ENCODE results near the gene RDH16. TPM values are rescaled to one million over a fixed set of nuclear protein-coding genes. Genes with fewer than 3 reads are reported as not detected.

The RDH16 gene
- total RNA-seq, 4 donors from 2014 or later, result 0.84 to 4.7 (median 1.0) TPM

DNA sequence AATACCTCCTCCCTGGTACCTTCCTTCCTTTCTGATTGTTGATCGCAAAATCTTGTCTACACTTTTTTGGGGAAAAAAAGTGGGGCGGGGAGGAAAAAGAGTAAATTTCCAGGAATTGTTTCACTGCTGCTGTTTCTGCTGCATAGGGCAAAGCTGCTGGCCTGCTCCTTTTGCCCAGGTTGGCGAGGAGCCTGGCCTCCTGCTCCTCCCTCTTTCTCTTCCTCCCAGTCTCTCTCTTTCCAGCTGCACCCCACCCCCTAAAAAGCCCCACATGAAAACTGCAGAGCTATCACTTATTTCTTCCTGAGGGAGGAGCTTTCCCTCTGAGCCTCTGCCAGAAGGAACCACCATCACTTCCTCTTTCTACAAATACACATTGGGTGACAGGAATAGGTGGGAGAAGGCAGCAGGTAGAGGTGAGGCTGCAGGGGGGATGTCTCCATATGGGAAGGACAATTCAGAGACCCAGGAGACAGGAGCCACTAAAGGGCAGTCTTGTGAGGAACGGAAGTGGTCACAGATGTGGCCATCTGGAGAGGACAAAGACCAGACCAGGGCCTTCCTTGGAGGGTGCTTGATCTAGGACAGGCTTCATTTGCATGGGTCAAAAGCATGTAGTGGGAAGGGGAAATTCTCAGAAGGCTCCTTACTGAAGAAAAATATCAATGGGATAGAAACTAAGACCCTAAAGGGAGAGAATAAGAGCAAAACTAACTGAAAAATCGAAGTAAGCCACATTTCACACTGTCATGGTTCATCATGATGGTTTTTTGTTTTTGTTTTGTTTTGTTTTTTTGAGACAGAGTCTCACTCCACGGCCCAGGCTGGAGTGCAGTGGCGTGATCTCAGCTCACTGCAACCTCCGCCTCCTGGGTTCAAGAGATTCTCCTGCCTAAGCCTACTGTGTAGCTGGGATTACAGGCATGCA lies 34.2 kb upstream of the RDH16 start:
- no peak for TF ChIP-seq POLR2A (IDR thresholded peaks at IDR 0.05)
- TF ChIP-seq, protein P1, sequence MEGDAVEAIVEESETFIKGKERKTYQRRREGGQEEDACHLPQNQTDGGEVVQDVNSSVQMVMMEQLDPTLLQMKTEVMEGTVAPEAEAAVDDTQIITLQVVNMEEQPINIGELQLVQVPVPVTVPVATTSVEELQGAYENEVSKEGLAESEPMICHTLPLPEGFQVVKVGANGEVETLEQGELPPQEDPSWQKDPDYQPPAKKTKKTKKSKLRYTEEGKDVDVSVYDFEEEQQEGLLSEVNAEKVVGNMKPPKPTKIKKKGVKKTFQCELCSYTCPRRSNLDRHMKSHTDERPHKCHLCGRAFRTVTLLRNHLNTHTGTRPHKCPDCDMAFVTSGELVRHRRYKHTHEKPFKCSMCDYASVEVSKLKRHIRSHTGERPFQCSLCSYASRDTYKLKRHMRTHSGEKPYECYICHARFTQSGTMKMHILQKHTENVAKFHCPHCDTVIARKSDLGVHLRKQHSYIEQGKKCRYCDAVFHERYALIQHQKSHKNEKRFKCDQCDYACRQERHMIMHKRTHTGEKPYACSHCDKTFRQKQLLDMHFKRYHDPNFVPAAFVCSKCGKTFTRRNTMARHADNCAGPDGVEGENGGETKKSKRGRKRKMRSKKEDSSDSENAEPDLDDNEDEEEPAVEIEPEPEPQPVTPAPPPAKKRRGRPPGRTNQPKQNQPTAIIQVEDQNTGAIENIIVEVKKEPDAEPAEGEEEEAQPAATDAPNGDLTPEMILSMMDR (IDR thresholded peaks at IDR 0.05), result no peak
- 60 to 62% methylated on average over 8 of the region's 8 CpGs for WGBS, 2 donors
- DNase-seq (ENCODE audit: low spot score in 2 of 2), result peak in 1 of 2 donors; percentile 88
- intact Hi-C loops (cut with DNase I; ENCODE audit: low total_unique reads), result no loop called here
- H3K4me3 ChIP-seq (ENCODE audit: low read depth, poor library complexity, severe bottlenecking), result no peak overlapping the region

DNA sequence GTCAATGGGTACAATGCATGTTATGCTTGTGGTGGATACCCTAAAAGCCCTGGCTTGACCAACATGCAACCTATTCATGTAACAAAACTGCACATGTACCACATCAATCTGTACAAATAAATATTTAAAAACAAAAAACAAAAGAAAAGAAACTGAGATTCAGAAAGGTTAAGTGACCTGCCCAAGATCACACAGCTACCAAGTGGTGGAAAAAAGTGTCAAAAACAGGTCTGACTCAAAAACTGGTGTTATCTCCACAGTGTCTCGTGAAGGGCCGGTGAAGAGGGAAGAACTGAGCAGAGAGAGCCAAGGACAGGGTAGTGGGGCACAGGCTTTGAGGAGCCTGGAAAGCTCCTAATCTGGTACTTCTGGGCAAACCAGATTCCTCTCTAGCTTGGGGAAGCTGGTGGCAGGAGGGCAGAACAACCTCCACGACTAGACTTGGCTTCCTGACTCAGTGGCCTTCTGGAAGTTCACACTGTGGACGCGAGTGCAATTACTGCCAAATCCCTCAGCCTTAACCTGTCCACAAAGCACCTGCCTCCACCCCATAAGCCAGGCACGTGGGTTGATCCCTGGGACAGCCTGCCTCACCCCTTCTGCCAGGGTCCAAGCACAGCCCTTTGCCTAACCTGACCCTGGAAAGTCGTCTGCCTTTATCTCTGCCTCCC lies 33.4 kb upstream of the RDH16 start:
- no peak overlapping the region for H3K4me3 ChIP-seq (ENCODE audit: low read depth, poor library complexity, severe bottlenecking)
- TF ChIP-seq, protein P1 (IDR thresholded peaks at IDR 0.05), result no peak
- TF ChIP-seq POLR2A (IDR thresholded peaks at IDR 0.05), result no peak
- 47 to 49% methylated on average over 7 of the region's 7 CpGs for WGBS, 2 donors
- intact Hi-C loops (cut with DNase I; ENCODE audit: low total_unique reads), result no loop called here
- DNase-seq (ENCODE audit: low spot score in 2 of 2), result peak in 1 of 2 donors; percentile 75

DNA sequence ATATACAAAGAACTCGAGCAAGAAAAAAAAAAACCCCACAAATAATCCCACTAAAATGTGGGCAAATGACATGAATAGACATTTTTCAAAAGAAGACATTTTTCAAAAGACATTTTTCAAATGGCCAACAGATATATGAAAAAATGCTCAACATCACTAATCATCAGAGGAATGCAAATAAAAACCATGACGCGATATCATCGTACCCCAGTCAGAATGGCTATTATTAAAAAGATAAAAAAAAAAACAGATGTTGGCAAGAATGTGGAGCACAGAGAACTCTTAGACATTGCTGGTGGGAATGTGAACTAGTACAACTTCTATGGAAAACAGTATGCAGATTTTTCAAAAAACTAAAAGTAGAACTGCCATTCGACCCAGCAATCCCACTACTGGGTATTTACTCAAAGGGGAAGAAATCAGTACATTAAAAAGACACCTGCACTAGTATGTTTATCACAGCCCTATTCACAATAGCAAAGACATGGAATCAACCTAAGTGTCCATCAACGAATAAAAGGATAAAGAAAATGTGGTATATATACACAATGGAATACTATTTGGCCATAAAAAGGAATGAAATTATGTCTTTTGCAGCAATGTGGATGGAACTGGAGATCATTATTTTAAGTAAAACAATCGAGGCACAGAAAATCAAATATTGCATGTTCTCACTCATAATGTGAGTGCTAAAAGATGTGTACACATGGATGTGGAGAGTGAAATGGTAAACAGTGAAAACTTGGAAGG lies 32.6 kb upstream of the RDH16 start:
- intact Hi-C loops (cut with DNase I; ENCODE audit: low total_unique reads), result loop anchor here (5.0 kb wide), 1 partner anchor 233 kb away; no protein-coding TSS in a partner anchor
- no peak for TF ChIP-seq POLR2A (IDR thresholded peaks at IDR 0.05)
- TF ChIP-seq, protein P1 (IDR thresholded peaks at IDR 0.05), result no peak

DNA sequence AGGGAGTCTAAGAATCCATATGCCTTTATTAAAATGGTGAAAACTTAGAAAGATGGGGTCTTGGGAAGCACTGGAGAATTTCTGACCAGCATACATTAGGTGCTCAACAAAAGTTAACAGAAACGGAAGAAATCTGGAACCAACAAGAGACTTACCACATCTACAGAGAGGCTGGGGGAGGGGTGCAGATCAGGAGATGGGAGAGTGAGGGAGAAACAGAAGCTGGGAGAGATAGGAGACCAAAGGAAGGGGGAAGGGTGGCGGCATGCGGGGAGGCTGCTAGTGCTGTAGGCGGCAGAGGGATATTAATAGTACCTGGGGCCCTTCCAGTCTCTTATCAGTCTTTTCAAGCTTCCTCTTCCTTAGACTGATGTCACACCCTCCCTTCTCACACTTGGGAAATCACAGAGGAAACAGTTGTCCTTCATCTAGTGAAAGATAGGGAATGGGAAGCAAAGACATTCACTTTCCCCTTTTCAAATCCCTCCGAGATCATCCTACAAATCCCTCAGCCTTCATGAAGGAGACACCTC lies 30.9 kb upstream of the RDH16 start:
- 35 to 47% methylated on average over 5 of the region's 5 CpGs for WGBS, 2 donors
- intact Hi-C loops (cut with DNase I; ENCODE audit: low total_unique reads), result loop anchor here (5.0 kb wide), 1 partner anchor 231 kb away; no protein-coding TSS in a partner anchor
- no peak overlapping the region for H3K4me3 ChIP-seq (ENCODE audit: low read depth, poor library complexity, severe bottlenecking)
- peak in 1 of 2 donors; percentile 72 for DNase-seq (ENCODE audit: low spot score in 2 of 2)
- TF ChIP-seq, protein P1 (IDR thresholded peaks at IDR 0.05), result no peak
- TF ChIP-seq POLR2A (IDR thresholded peaks at IDR 0.05), result no peak

More for the DNA sequence above, 32.6 kb upstream of the RDH16 start:
- 73 to 82% methylated on average over 7 of the region's 7 CpGs for WGBS, 2 donors
- H3K4me3 ChIP-seq (ENCODE audit: low read depth, poor library complexity, severe bottlenecking), result no peak overlapping the region
- DNase-seq (ENCODE audit: low spot score in 2 of 2), result no peak

DNA sequence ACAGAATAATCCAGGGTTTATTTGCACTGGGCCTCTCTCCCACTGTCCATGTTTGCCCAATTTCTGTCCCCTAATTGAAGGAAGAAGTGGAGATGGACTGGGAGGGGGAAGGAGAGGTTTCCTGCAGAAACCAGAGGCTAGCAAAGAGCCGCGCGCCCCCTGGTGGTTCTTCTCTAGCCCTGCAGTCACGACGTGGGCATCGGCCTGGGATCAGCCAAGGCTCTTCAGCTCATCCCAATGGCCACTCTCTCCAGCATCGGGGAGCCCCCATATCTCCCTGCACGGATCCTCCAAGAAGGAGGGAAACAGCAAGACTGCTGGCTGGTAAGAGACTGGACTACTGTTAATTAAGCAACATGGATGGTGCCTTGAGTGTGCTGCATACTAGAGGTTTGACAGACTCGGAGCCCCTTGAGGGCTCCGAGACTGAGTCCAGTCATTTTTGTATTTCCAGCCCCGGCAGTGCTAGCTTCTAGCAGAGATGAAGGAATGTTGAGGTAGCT lies 30.2 kb upstream of the RDH16 start:
- H3K4me3 ChIP-seq (ENCODE audit: low read depth, poor library complexity, severe bottlenecking), result no peak overlapping the region
- DNase-seq (ENCODE audit: low spot score in 2 of 2), result peak; percentile 71 to 95
- intact Hi-C loops (cut with DNase I; ENCODE audit: low total_unique reads), result loop anchor here (5.0 kb wide), 1 partner anchor 230 kb away; no protein-coding TSS in a partner anchor
- 20 to 22% methylated on average over 11 of the region's 11 CpGs for WGBS, 2 donors
- TF ChIP-seq, protein P1 (IDR thresholded peaks at IDR 0.05), result peak in 2 of 3 donors; percentile 53 to 89
- no peak for TF ChIP-seq POLR2A (IDR thresholded peaks at IDR 0.05)

Measured in lower leg skin (tissue), 4 donors.